ENCODE measurements around the gene VSX1. TPM values are rescaled to one million over a fixed set of nuclear protein-coding genes. Genes with fewer than 3 reads are reported as not detected.

The VSX1 gene
- total and polyA plus RNA-seq, 9 of the 15 experiments (the other 6 are each of a cell fraction or from before 2014, with no cell fraction given) = not detected

GRCh38 chr20:25040438-25040831 lies 41.5 kb downstream of the VSX1 start (continued):
- no peak for TF ChIP-seq CTCFL (IDR thresholded peaks at IDR 0.05; ENCODE audit: borderline replicate concordance, insufficient read depth, low read depth, low read length, poor library complexity, severe bottlenecking)
- no peak for TF ChIP-seq TGIF2 (CRISPR knock-in tag; IDR thresholded peaks at IDR 0.05)

- BruUV-seq (replicated peaks) = no TSS peak
- ChIA-PET POLR2A (no interaction called here), CTCF (ENCODE audit: low intra/inter-chr PET ratio) (no interaction called here)
- Histone ChIP-seq H3K9me3 (replicated peaks; ENCODE audit: control insufficient read depth, insufficient read depth, low read depth, low read length) (no peaks in the 10 kb centered on the region), H3K9me1 (ENCODE audit: control insufficient read depth, insufficient read depth, low read length) (no peaks in the 10 kb centered on the region), H4K20me1 (replicated peaks; ENCODE audit: control insufficient read depth, insufficient read depth, low read length) (no peaks in the 10 kb centered on the region), H3K4me3 (no peak overlapping the region), H3K4me1 (replicated peaks in 1 of 2; ENCODE audit: control insufficient read depth in 2 of 2, insufficient read depth in 2 of 2, low read length in 2 of 2) (no peaks in the 10 kb centered on the region), H2AFZ (ENCODE audit: low read depth, low read length) (no peak overlapping the region), H3K9ac (ENCODE audit: insufficient read depth in 1 of 2, low read depth in 2 of 2, low read length in 2 of 2) (no peak overlapping the region), H3K4me2 (ENCODE audit: insufficient read depth, low read length) (no peak overlapping the region), H3K79me2 (ENCODE audit: control insufficient read depth, insufficient read depth, low read length) (no peaks in the 10 kb centered on the region), H3K27ac (ENCODE audit: extremely low read depth, low read depth, low read length) (no peak overlapping the region), H3K27me3 (ENCODE audit: control insufficient read depth in 2 of 2, insufficient read depth in 2 of 2, low read length in 2 of 2) (peaks cover under 1 to 30% of the 10 kb centered on the region in 2 experiments; a peak in 2 of 5 replicates), H3K36me3 (ENCODE audit: control insufficient read depth, insufficient read depth, low read length) (no peaks in the 10 kb centered on the region)
- ATAC-seq (no peak), FAIRE-seq (no peak), DNase-seq (ENCODE audit: extremely low read depth in 1 of 4, low spot score in 3 of 4) (no peak)
- 0% methylated on average over 8 of the region's 9 CpGs for WGBS (ENCODE audit: insufficient coverage, low coverage, missing lambda C conversion rate)
- intact Hi-C loops (cut with micrococcal nuclease) (no loop called here), in situ Hi-C loops (cut with MboI) (no loop called here)
- TF ChIP-seq VEZF1 (CRISPR knock-in tag; IDR thresholded peaks at IDR 0.05) (no peak), CXXC5 (CRISPR knock-in tag; IDR thresholded peaks at IDR 0.05) (no peak), ZNF766 (CRISPR knock-in tag; conservative IDR thresholded peaks at IDR 0.05) (no peak)
Observed at GRCh38 chr20:25039697-25040437, 42.1 kb downstream of the VSX1 start.

Measured in K562 (cell line).